Measurements from ENCODE around the gene RET.

GRCh38 chr10:43111101-43111500, 34.2 kb downstream of the RET start:
- no peak for TF ChIP-seq CTCF (IDR thresholded peaks at IDR 0.05 in 4 of 5, conservative IDR thresholded peaks at IDR 0.05 in 1 of 5)
- TF ChIP-seq POLR2A (IDR thresholded peaks at IDR 0.05), result no peak
